ENCODE measurements around the gene OTOG.

- TF ChIP-seq BCL11A (IDR thresholded peaks at IDR 0.05; ENCODE audit: low read depth in 2 of 2, low read length in 2 of 2) = no peak
- TF ChIP-seq CTCF (IDR thresholded peaks at IDR 0.05; ENCODE audit: control extremely low read depth in 1 of 3, insufficient read depth in 1 of 3, low read depth in 1 of 3, low read length in 3 of 3) = no peak
- no peak for TF ChIP-seq GABPA (IDR thresholded peaks at IDR 0.05; ENCODE audit: borderline replicate concordance, insufficient read depth, low read length)
- TF ChIP-seq POLR2A (IDR thresholded peaks at IDR 0.05; ENCODE audit: control extremely low read depth in 1 of 2, low read depth in 2 of 2, low read length in 2 of 2) = no peak
- TF ChIP-seq NRF1 (IDR thresholded peaks at IDR 0.05; ENCODE audit: low read depth, low read length) = no peak
- TF ChIP-seq EGR1 (IDR thresholded peaks at IDR 0.05; ENCODE audit: borderline replicate concordance, low read depth, low read length) = no peak
- TF ChIP-seq CREB1 (IDR thresholded peaks at IDR 0.05) = no peak
- TF ChIP-seq, protein P1, sequence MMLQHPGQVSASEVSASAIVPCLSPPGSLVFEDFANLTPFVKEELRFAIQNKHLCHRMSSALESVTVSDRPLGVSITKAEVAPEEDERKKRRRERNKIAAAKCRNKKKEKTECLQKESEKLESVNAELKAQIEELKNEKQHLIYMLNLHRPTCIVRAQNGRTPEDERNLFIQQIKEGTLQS (IDR thresholded peaks at IDR 0.05; ENCODE audit: insufficient read depth, low read depth, low read length) = no peak
- no peak for TF ChIP-seq POLR2AphosphoS5 (IDR thresholded peaks at IDR 0.05; ENCODE audit: low read depth, low read length)
- TF ChIP-seq RBBP5 (IDR thresholded peaks at IDR 0.05; ENCODE audit: borderline replicate concordance, low read depth, low read length) = no peak
- TF ChIP-seq SRF (IDR thresholded peaks at IDR 0.05; ENCODE audit: low read depth, low read length) = no peak
- no peak for TF ChIP-seq BACH1 (IDR thresholded peaks at IDR 0.05; ENCODE audit: low read length)
- no peak for TF ChIP-seq PHF8 (conservative IDR thresholded peaks at IDR 0.05; ENCODE audit: low read depth, low read length)
- no peak for TF ChIP-seq EZH2 (IDR thresholded peaks at IDR 0.05; ENCODE audit: low read depth, low read length, severe bottlenecking)
These were observed 137.5 kb downstream of the OTOG start for GRCh38 chr11:17684550-17684949.
